Activated naive CD4-positive, alpha-beta T cell treated with Interleukin-2 at 50 U/mL for 16 hours (primary cell): ENCODE data around the gene DACH1.

ENCODE experiments used
- DNase-seq: peaks from one replicate; pipeline ENCODE4 v3.0.0-alpha.2; 2020

Gene DACH1

GRCh38 chr13:71474936-71475335, 392.1 kb downstream of the DACH1 start:
- DNase-seq: no peak

- DNase-seq: no peak
Measured at GRCh38 chr13:71469626-71470025, 397.4 kb downstream of the DACH1 start.

GRCh38 chr13:71464686-71465085, 402.3 kb downstream of the DACH1 start:
- DNase-seq: no peak

GRCh38 chr13:71461892-71462291, 405.1 kb downstream of the DACH1 start:
- no peak for DNase-seq

GRCh38 chr13:71460211-71460610, 406.8 kb downstream of the DACH1 start:
- DNase-seq: no peak

GRCh38 chr13:71459708-71460107, 407.3 kb downstream of the DACH1 start:
- DNase-seq: no peak

- DNase-seq: no peak
Measured at GRCh38 chr13:71457645-71458044, 409.4 kb downstream of the DACH1 start.

GRCh38 chr13:71456136-71456535, 410.9 kb downstream of the DACH1 start:
- no peak for DNase-seq

DNA sequence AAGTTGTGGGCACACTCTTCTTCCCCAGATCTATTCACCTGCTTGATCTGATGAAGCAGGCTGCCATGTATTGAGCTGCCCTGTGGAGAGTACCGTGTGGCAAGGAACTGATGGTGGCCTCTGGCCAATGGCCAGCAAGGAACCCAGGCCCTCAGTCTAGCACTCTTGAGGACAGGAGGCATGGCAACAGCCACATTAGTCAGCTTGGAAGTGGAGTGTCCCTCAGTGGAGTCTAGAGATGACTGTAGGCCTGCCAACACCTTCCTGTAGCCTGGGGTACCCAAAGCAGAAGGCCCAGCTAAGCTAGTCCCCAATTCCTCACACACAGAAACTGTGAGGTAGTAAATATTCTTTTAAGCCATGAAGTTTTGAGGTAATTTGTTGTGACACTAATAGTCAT, 412.5 kb downstream of the DACH1 start:
- DNase-seq: no peak

- DNase-seq: no peak
Measured at GRCh38 chr13:71448080-71448630, 418.8 kb downstream of the DACH1 start.

GRCh38 chr13:71437704-71438103, 429.3 kb downstream of the DACH1 start:
- no peak for DNase-seq

DNA sequence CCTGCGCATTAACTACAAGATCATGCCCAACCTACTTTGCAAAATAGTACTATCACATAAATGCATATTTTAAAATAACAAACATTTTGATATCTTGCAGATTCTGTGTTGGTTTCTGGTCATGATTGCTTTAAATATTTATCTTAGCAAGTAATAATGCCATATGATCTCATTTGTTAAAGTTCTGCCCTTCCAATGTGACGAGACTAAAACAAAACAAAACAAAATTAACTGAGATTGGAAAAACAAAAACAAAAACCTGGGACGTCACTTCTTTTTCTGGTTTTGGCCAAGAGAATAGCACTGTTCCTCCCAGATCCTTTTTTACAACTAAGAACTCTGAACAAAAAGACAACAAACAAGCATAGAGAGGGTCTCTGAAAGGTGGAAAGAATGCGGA, 436.3 kb downstream of the DACH1 start:
- no peak for DNase-seq

- no peak for DNase-seq
Measured at GRCh38 chr13:71417205-71417604, 449.8 kb downstream of the DACH1 start.

DNA sequence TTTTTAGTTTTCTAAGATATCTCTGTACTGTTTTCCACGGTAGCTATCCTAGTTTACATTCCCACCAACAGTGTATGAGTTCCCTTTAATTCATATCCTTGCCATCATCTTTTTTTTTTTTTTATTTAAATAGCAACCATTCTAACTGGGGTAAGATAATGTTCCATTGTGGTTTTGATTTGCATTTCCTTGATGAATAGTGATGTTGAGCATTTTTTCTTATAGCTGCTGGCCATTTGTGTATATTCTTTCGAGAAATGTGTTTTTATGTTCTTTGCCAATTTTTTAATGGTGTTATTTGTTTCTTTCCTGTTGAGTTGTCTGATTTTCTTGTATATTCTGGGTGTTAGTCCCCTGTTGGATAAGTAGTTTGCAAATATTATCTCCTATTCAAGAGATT, 454.8 kb downstream of the DACH1 start:
- no peak for DNase-seq

GRCh38 chr13:71408416-71408815, 458.6 kb downstream of the DACH1 start:
- no peak for DNase-seq

GRCh38 chr13:71399631-71400215, 467.3 kb downstream of the DACH1 start:
- DNase-seq: no peak

GRCh38 chr13:71396149-71396548, 470.9 kb downstream of the DACH1 start:
- no peak for DNase-seq

DNA sequence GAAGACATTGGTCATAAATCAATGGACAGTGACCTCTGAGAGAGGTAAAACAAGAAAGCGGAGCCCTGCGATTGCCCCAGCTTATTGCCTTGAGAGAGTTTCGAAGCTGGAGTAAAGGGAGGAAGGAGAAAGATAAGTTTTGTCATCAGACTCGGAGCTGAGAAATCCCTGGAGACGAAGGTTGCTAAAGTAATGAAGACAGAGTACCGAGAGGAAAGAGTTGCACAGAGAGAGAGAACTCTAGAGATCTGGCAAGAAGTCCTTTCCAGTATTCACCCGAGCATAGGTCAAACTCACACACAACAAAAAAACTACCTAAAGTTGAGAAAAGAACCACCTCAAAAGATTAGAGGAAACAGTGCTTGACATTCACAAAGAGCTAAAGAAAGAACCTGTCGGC, 472.0 kb downstream of the DACH1 start:
- no peak for DNase-seq

DNA sequence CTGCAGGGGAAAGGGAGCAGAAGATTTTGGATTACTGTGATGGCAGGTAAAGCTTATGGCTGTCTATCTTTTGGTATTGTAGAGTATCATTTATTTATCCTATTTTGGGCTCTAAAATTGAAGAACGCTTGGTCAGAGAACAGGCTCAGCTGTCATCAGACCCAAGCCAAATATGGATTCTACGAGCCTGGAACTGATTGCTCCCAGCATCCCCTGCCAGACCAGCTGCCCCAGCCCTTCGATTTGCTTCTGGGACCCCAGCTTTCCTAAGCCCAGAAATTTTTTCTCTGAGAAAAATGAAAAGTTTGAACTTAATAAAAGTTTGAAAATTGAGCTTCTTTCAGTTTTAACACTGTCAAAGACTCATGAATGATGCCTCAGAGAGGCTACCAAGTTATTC, 472.8 kb downstream of the DACH1 start:
- no peak for DNase-seq
